Right atrium auricular region (tissue), 2 donors: ENCODE measurements around the gene SLC7A9. TPM values are rescaled to one million over a fixed set of nuclear protein-coding genes. Genes with fewer than 3 reads are reported as not detected.
"Not testable (repeated sequence)": the region's sequence is repeated elsewhere in the genome, so short reads cannot be mapped to it uniquely, and the experiment has no call there.

Experiments
- DNase-seq: peaks from one replicate; pipeline ENCODE4 v3.0.0-alpha.2; 2019; ENCODE audit warnings: low spot score
- H3K27ac ChIP-seq, 2 donors: fragments of 200-600 bp; sonication (generic); 1 replicate in 1 of 2; 2 replicates in 1 of 2; pipeline ENCODE4 v1.5.1; 2016 to 2019
- H3K27me3 ChIP-seq, 2 donors: fragments of 200-600 bp; sonication (generic); one replicate each; pipeline versions ENCODE4 v1.5.1 to v1.6.0; 2017 to 2019
- H3K36me3 ChIP-seq: fragments of 200-600 bp; sonication (generic); one replicate; pipeline ENCODE4 v1.5.1; 2016
- H3K4me1 ChIP-seq, 2 donors: fragments of 200-600 bp; sonication (generic); one replicate each; pipeline versions ENCODE4 v1.5.1 to v1.6.0; 2017 to 2019
- H3K4me3 ChIP-seq, 2 donors: fragments of 200-600 bp; sonication (generic); 1 replicate in 1 of 2; 2 replicates in 1 of 2; pipeline ENCODE4 v1.5.1; 2017 to 2019; ENCODE audit warnings: mild to moderate bottlenecking in 1 of 2, moderate library complexity in 1 of 2
- H3K9me3 ChIP-seq, 2 donors: fragments of 200-600 bp; sonication (generic); one replicate each; pipeline ENCODE4 v1.5.1; 2019
- total RNA-seq, 2 donors: library from RNA; depleted of rRNA; stranded (reverse); fragments of >200 nt; gene quantifications; one replicate each; pipeline ENCODE4 v1.1.0, GENCODE V29; 2016
- TF ChIP-seq, protein P1 (sequence below), 2 donors: fragments of 200-600 bp; sonication (generic); IDR thresholded peaks; one replicate each; pipeline ENCODE4 v1.5.1; 2019; ENCODE audit warnings: antibody characterized with exemption in 2 of 2

The SLC7A9 gene
- total RNA-seq, 2 donors from 2014 or later, result not detected

DNA sequence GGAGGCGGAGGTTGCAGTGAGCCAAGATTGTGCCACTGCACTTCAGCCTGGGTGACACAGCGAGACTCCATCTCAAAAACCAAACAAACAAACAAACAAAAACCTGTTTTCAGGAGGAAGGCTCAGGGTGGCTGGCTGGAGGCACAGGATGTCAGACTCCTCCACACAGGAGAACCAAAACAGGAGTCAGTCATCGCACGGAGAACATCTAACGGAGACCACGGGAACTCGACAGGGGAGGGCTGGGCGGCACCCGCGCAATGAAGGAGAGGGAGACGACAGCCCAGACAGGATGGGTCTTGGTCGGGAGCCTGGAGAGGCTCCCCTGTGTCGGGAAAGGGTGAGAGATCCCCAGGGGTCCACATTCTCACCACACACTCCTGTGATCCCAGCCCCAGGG, 20.8 kb upstream of the SLC7A9 start:
- Histone ChIP-seq H3K36me3 (peaks cover 23% of the 10 kb centered on the region), H3K27ac (no peak overlapping the region), H3K27me3 (no peaks in the 10 kb centered on the region), H3K4me3 (no peak overlapping the region), H3K9me3 (peaks cover 0 to 36% of the 10 kb centered on the region in 2 donors), H3K4me1 (no peaks in the 10 kb centered on the region)
- no peak for DNase-seq
- TF ChIP-seq, protein P1, sequence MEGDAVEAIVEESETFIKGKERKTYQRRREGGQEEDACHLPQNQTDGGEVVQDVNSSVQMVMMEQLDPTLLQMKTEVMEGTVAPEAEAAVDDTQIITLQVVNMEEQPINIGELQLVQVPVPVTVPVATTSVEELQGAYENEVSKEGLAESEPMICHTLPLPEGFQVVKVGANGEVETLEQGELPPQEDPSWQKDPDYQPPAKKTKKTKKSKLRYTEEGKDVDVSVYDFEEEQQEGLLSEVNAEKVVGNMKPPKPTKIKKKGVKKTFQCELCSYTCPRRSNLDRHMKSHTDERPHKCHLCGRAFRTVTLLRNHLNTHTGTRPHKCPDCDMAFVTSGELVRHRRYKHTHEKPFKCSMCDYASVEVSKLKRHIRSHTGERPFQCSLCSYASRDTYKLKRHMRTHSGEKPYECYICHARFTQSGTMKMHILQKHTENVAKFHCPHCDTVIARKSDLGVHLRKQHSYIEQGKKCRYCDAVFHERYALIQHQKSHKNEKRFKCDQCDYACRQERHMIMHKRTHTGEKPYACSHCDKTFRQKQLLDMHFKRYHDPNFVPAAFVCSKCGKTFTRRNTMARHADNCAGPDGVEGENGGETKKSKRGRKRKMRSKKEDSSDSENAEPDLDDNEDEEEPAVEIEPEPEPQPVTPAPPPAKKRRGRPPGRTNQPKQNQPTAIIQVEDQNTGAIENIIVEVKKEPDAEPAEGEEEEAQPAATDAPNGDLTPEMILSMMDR (IDR thresholded peaks at IDR 0.05), result no peak

DNA sequence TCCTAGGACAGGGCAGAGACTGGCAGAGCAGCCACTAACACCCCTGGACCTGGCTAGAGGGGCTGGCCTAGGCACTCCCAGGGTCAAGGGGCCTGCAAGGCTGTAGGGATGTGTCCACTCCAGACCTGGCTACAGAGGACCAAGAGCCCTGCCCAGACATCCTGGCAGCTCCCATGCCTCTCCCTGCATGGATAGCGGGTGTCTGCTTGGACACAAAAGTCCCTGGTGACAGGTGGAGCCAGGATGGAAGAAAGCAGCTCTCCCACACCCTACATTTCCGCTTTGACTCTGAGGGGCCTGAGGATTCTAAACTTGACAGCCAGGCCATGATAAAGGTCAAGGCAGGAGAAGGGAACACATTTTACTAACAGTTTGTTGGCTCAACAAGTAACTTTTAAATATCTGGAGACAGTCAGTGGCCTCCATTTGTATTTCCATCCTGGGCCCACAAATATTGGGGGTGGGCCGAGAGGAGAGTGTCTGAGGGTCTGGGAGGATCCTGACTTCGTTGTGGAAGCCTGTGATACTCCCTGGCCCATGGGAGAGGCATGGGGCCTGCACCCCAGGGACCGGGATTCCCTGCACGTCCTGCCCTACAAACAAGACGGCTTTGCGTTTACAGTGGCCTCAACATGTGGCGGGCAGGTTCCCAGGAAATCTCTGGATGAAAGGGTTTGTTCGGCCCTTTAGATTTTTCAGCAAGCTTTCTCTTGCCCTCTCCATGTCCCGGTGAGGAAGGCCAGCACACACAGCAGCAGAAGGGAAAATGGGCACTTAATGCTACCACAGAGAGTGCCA, 19.8 kb upstream of the SLC7A9 start:
- H3K36me3 ChIP-seq, result peaks cover 21% of the 10 kb centered on the region

DNA sequence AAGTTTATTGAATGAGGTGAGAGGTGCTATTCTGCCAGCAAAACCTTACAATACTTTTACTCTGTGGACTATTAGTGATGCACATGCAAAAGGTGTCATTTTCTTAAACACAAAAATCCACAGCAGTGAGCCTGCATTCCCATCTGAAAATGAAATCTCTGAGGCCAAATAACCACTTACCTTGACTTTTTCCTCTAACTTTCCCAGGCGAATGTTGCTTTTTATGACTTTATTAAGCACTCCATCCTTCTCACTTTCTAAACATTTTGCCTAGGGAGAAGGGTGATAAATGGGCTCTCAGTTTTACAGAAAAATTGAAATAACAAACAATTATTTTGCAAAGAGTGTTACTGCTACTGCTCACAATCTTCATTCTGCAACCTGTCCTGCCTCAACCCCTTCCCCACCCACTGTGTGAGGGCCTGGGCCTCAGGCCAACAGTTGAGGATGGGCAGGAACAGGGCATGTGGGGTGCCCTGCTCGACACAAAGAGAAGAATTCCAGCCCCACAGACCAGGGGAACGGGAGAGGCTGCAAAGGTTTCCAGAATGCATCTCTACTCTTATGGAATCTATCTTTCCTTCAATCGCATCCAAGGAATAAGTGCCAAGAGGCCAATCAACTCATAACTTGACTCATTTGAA, 18.1 kb upstream of the SLC7A9 start:
- no peak overlapping the region for H3K4me3 ChIP-seq
- TF ChIP-seq, protein P1 (IDR thresholded peaks at IDR 0.05), result no peak
- no peaks in the 10 kb centered on the region for H3K4me1 ChIP-seq
- peaks cover 14% of the 10 kb centered on the region for H3K36me3 ChIP-seq
- H3K27ac ChIP-seq, result no peak overlapping the region
- DNase-seq, result peak; percentile 2
- peaks cover 0 to 18% of the 10 kb centered on the region in 2 donors for H3K9me3 ChIP-seq
- H3K27me3 ChIP-seq, result no peaks in the 10 kb centered on the region

More for the DNA sequence above, 19.8 kb upstream of the SLC7A9 start:
- Histone ChIP-seq H3K9me3 (peaks cover 0 to 35% of the 10 kb centered on the region in 2 donors), H3K4me1 (no peaks in the 10 kb centered on the region), H3K4me3 (no peak overlapping the region), H3K27ac (no peak overlapping the region), H3K27me3 (no peaks in the 10 kb centered on the region)
- DNase-seq, result no peak
- TF ChIP-seq, protein P1 (IDR thresholded peaks at IDR 0.05), result no peak

DNA sequence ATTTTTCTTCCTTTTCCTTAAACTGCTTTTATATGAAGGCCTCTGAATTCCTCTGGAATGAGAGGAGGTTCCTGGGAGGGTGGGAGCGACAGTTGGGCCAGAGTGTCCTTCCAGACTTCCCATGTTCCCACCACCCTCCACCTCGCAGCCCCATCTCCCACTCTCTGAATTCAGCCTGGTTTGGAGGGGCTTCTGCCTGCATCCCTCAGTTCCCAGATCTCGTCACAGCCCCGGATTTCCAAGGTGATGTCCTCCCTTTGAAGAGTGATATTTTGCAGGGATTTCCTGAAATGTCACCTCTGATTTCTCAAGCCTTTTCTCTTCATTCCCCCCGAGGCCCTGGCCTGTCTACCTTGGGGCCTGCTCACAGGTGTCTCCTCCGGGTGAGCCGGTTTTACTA, 16.7 kb upstream of the SLC7A9 start:
- Histone ChIP-seq H3K9me3 (peaks cover 0 to 4% of the 10 kb centered on the region in 2 donors), H3K4me3 (no peak overlapping the region), H3K36me3 (peaks cover 12% of the 10 kb centered on the region), H3K27ac (no peak overlapping the region), H3K4me1 (no peaks in the 10 kb centered on the region), H3K27me3 (no peaks in the 10 kb centered on the region)
- peak; percentile 11 for DNase-seq
- TF ChIP-seq, protein P1 (IDR thresholded peaks at IDR 0.05), result no peak

DNA sequence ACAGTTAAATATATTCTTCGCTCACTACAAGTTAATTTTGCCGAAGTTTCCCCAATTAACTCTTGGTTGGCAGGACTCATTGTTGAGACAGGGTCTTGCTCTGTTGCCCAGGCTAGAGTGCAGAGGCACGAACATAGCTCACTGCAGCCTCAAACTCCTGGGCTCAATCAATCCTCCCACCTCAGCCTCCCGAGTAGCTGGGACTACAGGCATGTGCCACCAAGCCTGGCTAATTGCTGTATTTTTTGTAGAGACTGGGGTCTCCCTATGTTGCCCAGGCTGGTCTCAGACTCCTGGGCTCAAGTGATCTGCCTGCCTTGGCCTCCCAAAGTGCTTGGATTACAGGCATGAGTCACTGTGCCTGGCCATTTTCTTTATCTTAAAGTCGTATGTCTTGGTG, 15.7 kb upstream of the SLC7A9 start:
- H3K4me3 ChIP-seq, H3K27me3 ChIP-seq, H3K36me3 ChIP-seq, H3K4me1 ChIP-seq, H3K27ac ChIP-seq, DNase-seq, H3K9me3 ChIP-seq: not testable (repeated sequence)

DNA sequence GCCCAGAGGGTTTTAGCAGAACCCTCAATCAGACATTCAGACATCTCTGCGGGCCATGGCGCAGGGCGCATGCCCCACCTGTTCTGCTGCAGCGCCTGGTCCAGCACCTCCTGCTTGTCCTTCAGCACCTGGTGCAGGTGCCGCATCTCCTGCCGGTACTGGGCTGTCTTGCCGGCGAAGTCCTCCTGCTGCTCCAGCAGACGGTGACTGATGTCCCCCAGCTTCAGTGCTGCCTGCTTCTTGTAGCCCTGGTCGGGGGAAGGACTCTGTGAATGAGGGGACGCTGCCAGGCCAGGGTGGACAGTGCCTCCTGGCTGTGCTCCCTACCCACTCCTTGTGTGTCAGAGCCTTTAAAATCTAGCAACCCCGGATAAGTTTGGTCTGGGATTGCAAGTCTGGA, 12.2 kb upstream of the SLC7A9 start:
- TF ChIP-seq, protein P1 (IDR thresholded peaks at IDR 0.05), result no peak
- peak; percentile 48 for DNase-seq
- Histone ChIP-seq H3K27me3 (no peaks in the 10 kb centered on the region), H3K36me3 (no peaks in the 10 kb centered on the region), H3K9me3 (no peaks in the 10 kb centered on the region), H3K4me1 (no peaks in the 10 kb centered on the region), H3K4me3 (no peak overlapping the region), H3K27ac (no peak overlapping the region)
